ENCODE measurements around the gene GPATCH2.

GRCh38 chr1:217620814-217621213 lies 10.1 kb downstream of the GPATCH2 start:
- TF ChIP-seq CTCF (IDR thresholded peaks at IDR 0.05): no peak
- TF ChIP-seq POLR2AphosphoS5 (IDR thresholded peaks at IDR 0.05): no peak
- TF ChIP-seq POLR2A (IDR thresholded peaks at IDR 0.05): no peak
- no peak for TF ChIP-seq EP300 (IDR thresholded peaks at IDR 0.05)

Data from suprapubic skin (tissue), 4 donors.